Glomerular endothelial cell (primary cell): Measurements from ENCODE around the gene GALNT14. TPM values are rescaled to one million over a fixed set of nuclear protein-coding genes. Genes with fewer than 3 reads are reported as not detected.
A peak's percentile ranks its signal among the peaks of the same experiment; 100 is the strongest.

Source experiments
- DNase-seq: peaks from one replicate; pipeline ENCODE4 v3.0.0-alpha.2; 2011; ENCODE audit warnings: low read depth, low spot score; ENCODE audit errors: extremely low read depth
- total RNA-seq: library from RNA; depleted of rRNA; stranded (reverse); fragments of >200 nt; gene quantifications from 2 replicates; pipeline ENCODE4 v1.2.3, GENCODE V29; 2015

The GALNT14 gene
- total RNA-seq, 1 donor from 2014 or later: 17.0 TPM

DNA sequence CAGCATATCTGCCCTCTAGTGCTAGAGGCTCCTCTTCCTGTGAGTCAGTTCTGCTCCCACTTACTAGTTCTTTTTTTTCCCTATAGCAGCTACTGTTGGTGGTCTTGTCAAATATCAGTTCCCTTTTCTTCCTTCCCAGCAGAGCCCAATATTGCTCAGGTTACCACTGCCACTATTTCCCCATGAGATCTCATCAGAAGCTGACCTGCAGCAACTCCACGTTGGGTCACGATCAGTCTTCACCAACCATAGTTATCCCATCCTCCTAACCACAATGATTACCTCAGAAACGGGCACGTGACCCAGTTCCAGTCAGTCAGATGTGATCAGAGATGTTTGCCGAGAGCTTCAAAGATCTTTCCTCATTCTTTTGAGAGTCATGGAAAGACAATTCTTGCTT lies 271.3 kb downstream of the GALNT14 start:
- DNase-seq: no peak

DNA sequence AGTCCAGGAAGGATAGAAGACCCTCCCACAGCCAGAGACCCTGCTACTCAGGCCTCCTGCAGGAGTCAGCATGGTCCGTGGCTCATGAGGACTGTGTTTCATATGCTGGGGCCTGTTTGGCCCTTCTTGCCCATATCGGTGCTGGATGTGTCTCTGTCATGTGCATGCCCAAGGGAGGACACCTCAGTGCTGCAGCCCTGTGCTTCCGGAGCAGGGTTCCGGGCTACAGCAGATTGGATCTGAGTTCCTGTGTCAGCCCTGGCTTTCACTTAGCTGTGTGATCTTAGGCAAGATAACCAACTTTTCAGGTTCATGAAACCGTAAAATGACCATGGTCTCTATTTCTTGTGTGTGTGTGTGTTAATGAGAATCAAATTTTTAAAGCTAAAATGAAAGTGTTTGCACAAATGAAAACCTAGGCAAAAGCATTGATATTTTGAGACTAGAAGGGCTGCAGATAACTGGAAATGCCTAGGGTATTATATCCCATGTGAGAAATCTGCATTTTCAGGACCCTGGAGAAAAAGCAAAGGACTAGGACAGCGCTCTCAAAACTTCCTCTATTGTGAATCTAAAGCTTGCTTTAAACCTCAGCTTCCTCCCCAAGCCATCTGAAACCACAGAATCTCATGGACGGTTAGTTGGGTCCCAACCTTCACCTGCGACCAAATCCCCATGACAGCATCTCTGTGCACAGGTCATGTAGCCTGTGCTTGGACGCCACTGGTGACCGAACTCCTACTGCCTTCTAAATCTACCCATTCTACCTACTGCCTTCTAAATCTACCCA lies 272.2 kb downstream of the GALNT14 start:
- DNase-seq: no peak

DNA sequence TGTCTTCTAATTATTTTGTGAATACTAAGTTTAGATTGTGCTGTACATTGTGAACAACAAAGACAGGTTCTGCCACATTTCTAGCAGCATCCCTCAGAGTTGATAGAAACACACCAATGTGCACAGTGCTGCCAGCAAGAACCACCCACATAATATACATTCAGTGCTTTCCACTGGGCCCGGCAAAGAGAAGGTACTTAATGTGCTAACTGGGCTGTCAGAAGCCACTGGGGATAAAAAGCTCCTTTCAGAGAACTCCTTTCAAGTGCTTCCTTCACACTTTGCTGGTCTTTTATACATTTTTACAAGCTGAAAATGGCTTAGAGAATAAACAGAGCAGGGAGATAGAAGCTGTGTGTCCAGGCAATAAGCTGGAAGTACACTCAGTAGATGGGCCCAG lies 273.0 kb downstream of the GALNT14 start:
- no peak for DNase-seq

DNA sequence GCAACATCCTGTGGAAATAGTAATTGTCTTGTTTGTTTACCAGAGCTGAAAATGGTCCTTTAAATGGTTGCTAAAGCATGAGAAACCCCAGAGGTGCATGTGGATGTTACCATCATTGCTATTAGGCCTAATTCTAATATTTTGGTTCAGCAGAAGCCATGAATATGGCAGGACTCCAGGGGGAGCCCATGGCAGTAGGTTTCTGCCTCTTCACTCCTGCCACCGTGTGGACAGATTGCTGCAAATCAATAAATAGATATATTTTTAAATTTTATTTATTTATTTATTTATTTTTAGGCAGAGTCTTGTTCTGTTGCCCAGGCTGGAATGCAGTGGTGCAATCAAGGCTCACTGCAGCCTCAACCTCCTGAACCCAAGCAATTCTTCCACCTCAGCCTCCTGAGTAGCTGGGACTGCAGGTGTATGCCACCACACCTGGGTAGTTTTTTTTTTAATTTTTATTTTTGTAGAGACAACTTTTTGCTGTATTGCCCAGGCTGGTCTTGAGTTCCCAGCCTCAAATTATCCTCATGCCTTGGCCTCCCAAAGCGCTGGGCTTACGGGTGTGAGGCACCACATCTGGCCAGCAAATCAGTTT lies 276.1 kb downstream of the GALNT14 start:
- peak; percentile 10 for DNase-seq

DNA sequence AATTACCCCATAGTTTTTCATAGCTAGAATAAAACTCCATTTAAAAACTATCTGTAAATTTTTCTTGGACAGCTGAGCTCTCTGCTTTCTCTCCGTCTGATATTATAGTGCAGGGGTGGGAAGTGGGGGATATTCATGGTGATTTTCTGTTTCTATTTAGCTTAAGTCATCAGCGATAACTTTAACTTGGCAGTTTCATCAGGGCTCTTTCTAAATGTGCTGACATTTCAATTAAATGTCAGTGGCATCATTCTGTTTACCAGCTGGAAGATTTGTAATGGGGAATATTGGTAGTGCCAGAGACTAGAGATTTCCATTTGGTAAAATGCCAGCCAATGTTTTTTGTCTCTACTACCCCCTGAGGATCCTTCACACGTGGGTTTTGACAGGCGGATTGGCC lies 277.5 kb downstream of the GALNT14 start:
- DNase-seq: no peak

Other genes starting within 250 kb of the GALNT14 start
- gene CAPN14, start 79.1 kb upstream of the GALNT14 start, total RNA-seq: 0.15 and 0.35 TPM in 2 replicates
- 19.4 and 22.9 TPM in 2 replicates for gene EHD3, start 95.7 kb upstream of the GALNT14 start, total RNA-seq